Mesothelial cell of epicardium (in vitro differentiated cells): ENCODE data around the gene CCDC159. TPM values are rescaled to one million over a fixed set of nuclear protein-coding genes. Genes with fewer than 3 reads are reported as not detected.

ENCODE experiments used
- DNase-seq, 2 experiments: peaks; one replicate each; pipeline ENCODE4 v3.0.0; 2021; ENCODE audit warnings: low spot score in 2 of 2; ENCODE audit not compliant: unreplicated experiment in 2 of 2
- H3K27ac Mint-ChIP-seq: 2 replicates; pipeline ENCODE4 v1.8.0; 2021; ENCODE audit warnings: mixed read lengths
- H3K27me3 Mint-ChIP-seq: 2 replicates; pipeline ENCODE4 v1.8.0; 2021; ENCODE audit warnings: low read depth, mixed read lengths
- H3K36me3 Mint-ChIP-seq: 2 replicates; pipeline ENCODE4 v1.8.0; 2021; ENCODE audit warnings: mixed read lengths
- H3K4me1 Mint-ChIP-seq: 2 replicates; pipeline ENCODE4 v1.8.0; 2021; ENCODE audit warnings: mixed read lengths
- H3K4me3 Mint-ChIP-seq: 2 replicates; pipeline ENCODE4 v1.8.0; 2021; ENCODE audit warnings: mild to moderate bottlenecking, moderate library complexity, mixed read lengths
- H3K9me3 Mint-ChIP-seq: 2 replicates; pipeline ENCODE4 v1.8.0; 2021; ENCODE audit warnings: mixed read lengths
- CTCF ChIP-seq: fragments of 200-600 bp; sonication (generic); IDR thresholded peaks from one replicate; pipeline ENCODE4 v1.5.0; 2021; ENCODE audit warnings: antibody characterized with exemption; ENCODE audit not compliant: unreplicated experiment
- total RNA-seq: library from RNA; stranded (reverse); gene quantifications from 3 replicates; pipeline ENCODE4 v1.2.1, GENCODE V29; 2021

Gene CCDC159
- total RNA-seq, 1 donor from 2014 or later = 29.6 TPM

- Mint-ChIP-seq H3K4me3 (no peak overlapping the region), H3K4me1 (peaks cover 36% of the 10 kb centered on the region), H3K27ac (no peak overlapping the region), H3K9me3 (no peaks in the 10 kb centered on the region), H3K27me3 (no peaks in the 10 kb centered on the region), H3K36me3 (peaks cover 4% of the 10 kb centered on the region)
- TF ChIP-seq CTCF = no peak
- no peak for DNase-seq
Measured at GRCh38 chr19:11321191-11322126, 24.9 kb upstream of the CCDC159 start.

GRCh38 chr19:11322269-11323024 lies 23.9 kb upstream of the CCDC159 start:
- H3K4me3 Mint-ChIP-seq = no peak overlapping the region
- H3K4me1 Mint-ChIP-seq = peaks cover 36% of the 10 kb centered on the region
- H3K9me3 Mint-ChIP-seq = no peaks in the 10 kb centered on the region
- peaks cover 10% of the 10 kb centered on the region for H3K36me3 Mint-ChIP-seq
- no peaks in the 10 kb centered on the region for H3K27me3 Mint-ChIP-seq
- peak overlapping the region; percentile 54 for H3K27ac Mint-ChIP-seq
- no peak for TF ChIP-seq CTCF
- no peak for DNase-seq

- H3K27me3 Mint-ChIP-seq = no peaks in the 10 kb centered on the region
- no peaks in the 10 kb centered on the region for H3K9me3 Mint-ChIP-seq
- H3K4me3 Mint-ChIP-seq = no peak overlapping the region
- peaks cover 36% of the 10 kb centered on the region for H3K4me1 Mint-ChIP-seq
- peak overlapping the region; percentile 92 for H3K27ac Mint-ChIP-seq
- H3K36me3 Mint-ChIP-seq = peaks cover 10% of the 10 kb centered on the region
- TF ChIP-seq CTCF = no peak
- DNase-seq = no peak
Measured at GRCh38 chr19:11323601-11324078, 22.7 kb upstream of the CCDC159 start.

- H3K9me3 Mint-ChIP-seq = no peaks in the 10 kb centered on the region
- no peak for TF ChIP-seq CTCF
- H3K27me3 Mint-ChIP-seq = no peaks in the 10 kb centered on the region
- peak overlapping the region; percentile 50 for H3K4me3 Mint-ChIP-seq
- H3K4me1 Mint-ChIP-seq = peaks cover 36% of the 10 kb centered on the region
- H3K36me3 Mint-ChIP-seq = peaks cover 10% of the 10 kb centered on the region
- peak overlapping the region; percentile 92 for H3K27ac Mint-ChIP-seq
- peak; percentile 46 to 67 for DNase-seq
Measured at GRCh38 chr19:11324079-11324661, 22.1 kb upstream of the CCDC159 start.

- no peak overlapping the region for H3K4me3 Mint-ChIP-seq
- TF ChIP-seq CTCF = no peak
- DNase-seq = no peak
- H3K36me3 Mint-ChIP-seq = peaks cover 10% of the 10 kb centered on the region
- H3K4me1 Mint-ChIP-seq = peaks cover 36% of the 10 kb centered on the region
- no peaks in the 10 kb centered on the region for H3K9me3 Mint-ChIP-seq
- H3K27ac Mint-ChIP-seq = peak overlapping the region; percentile 92
- H3K27me3 Mint-ChIP-seq = no peaks in the 10 kb centered on the region
Measured at GRCh38 chr19:11324748-11325389, 21.4 kb upstream of the CCDC159 start.
